ENCODE measurements around the gene CRKL.
A peak's percentile ranks its signal among the peaks of the same experiment; 100 is the strongest.

The CRKL gene

DNA sequence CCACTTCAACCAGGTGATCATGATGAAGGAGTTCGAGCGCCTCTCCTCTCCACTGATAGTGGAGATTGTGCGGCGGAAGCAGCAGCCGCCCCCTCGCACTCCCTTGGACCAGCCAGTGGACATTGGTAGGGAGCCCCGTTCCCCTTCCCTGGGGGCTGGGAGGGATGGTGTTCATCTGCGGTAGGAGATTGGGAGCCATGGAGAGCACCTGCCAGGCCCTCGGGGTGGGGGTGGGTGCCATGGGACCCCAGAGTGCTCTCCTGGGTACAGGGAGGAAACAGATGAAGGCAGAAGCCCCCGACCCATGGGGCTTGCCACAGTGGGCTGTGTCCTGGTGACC, 77.7 kb downstream of the CRKL start:
- DNase-seq: no peak

DNA sequence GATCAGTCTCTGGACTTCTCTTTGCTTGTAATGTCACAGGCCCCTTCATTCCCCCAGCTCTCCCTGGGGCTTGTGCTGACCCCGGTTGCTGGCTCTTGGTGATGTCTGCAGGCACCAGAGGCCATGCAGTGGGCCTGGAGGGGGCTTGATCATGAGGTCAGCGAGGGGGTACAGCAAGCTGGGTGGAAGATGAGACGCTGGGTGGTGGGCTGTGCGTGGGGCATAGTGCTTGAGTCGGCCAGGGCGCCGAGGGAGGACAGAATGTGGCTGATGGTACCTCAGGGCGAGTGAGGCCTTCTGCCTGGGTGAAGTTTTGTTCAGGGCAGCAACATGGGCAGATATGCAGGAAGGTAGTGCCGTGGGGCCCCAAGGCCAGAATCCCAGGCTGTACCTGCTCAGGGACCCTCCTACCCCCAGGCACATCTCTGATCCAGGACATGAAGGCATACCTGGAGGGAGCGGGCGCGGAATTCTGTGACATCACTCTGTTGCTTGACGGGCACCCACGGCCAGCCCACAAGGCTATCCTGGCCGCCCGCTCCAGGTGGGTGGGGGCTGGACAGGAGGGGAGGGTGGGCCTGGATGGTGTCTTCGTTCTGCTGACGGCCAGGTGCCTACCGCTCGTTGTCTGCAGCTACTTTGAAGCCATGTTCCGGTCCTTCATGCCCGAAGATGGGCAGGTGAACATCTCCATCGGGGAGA, 78.3 kb downstream of the CRKL start:
- DNase-seq: no peak

DNA sequence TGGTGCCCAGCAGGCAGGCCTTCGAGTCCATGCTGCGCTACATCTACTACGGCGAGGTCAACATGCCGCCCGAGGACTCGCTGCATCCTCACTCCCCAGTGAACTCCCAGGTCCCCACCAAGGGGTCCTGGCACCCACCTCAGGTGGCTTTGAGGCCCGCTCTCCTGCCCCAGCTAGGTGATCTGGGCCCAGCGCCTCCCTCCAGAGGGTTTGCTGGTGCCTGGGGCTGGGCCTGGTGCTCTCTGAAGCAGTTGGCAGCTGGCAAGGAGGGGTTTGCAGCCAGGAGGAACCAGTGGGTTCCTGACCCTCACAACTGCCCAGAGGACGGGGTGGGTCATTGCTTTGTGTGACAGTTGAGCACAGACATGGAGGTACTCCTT, 78.8 kb downstream of the CRKL start:
- DNase-seq: no peak

DNA sequence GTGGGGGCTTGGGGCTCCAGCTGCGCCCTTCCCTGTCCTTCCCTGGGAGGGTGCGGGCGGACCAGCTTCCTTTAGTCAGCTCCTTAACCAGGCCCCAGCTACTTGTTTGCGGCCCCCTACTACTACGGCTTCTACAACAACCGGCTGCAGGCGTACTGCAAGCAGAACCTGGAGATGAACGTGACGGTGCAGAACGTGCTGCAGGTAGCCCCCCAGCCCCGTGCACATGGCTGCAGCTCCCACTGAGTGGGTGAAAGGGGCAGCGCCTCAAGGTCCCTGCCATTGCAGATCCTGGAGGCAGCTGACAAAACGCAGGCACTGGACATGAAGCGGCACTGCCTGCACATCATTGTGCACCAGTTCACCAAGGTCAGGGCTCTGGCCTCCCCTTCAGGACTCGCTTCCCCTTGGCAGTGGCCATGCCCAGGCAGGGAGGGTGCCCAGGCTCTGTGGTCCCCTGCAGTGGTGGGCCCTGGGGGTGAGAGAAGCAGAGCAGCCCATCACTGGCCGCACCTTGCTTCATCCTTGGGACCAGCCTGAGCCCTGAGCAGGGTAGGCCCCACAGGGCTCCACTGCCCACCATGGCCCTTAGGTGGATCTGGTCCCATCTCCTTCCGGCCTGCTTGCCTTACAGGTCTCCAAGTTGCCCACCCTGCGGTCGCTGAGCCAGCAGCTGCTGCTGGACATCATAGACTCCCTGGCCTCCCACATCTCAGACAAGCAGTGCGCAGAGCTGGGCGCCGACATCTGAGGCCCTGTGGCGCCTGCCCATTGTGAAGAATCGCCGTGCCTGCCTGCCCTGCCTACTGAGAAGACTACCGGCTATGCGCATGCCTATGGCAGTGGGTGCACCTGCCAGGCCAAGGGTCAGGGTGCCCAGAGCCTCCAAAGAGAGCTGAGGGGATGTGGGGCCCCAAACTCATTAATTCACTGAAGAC, 79.7 kb downstream of the CRKL start:
- DNase-seq: no peak

DNA sequence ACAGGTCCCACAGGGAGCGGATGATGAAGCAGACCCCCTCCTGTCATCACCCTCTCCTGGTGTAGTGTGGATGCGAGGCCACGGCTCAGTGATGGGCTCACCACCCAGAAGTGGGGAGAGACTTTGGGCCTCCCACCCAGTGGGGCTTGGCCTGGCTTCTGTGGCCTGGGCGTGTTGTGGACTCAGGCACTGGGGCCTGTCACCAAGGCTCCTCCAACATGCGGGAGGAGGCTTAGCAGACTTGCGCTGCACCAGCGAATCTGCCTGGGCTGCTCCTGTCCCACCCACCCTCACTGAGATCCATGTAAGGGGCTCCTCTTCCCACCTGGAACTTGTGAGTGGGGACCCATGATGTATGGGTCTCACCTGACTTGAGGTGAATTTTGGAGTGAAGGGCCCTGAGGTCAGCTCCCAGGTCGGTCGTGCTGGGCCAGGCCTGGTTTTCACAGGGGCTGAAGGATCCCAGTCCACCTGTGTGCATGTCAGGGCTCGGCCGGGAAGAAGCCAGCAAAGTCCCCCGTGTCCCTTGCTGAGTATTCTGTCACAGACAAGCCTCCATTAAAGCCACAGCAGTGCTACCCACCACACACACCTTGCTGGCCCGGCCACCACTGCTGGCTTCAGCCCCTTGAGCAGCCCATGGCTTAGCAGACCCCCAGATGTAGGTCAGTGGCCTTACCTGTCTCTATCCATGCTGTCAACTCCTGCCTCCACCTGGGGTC, 80.5 kb downstream of the CRKL start:
- DNase-seq: no peak

DNA sequence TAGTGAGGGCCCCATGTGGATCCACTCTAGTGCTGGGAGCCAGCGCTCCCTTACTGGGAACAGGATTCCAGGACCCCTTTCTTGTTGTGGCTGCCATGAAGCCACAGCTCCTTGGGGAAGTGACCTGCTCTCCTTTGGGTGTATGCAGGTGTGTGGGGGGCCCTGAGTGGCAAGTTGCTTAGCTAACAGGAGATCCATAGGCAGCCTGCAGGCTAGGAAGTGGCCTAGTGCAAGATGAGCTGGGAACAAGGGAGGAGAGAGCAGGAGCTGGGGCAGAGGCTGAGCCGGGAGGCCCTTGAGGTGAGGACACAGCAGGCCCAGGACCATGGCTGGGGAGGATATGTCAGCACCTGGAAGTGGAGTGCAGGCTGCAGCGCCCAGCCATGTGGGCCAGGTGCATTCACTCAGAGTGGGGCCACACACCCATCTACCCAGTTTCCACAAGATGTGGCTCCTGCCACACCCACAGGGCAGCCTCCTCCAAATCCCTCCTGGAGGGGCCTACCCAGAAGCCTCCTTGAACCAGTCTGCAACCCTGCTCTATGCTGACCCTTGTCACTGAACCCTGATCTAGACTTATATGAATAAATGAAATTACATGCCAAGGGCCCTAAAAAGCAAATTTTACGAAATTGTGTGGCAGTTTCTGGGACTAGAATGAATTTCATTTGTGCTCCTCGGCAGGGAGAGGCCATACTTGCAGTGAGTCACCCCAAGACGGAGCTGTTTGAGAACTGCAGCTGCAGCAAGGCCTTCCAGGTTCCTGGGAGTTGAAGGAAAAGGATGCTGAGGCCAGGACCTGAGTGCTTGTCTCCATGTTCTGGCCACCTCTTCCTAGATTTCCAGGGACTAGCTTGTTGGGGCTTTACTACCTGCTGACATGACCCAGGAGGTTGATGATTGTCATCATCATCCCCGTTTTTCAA, 81.5 kb downstream of the CRKL start:
- DNase-seq: no peak

DNA sequence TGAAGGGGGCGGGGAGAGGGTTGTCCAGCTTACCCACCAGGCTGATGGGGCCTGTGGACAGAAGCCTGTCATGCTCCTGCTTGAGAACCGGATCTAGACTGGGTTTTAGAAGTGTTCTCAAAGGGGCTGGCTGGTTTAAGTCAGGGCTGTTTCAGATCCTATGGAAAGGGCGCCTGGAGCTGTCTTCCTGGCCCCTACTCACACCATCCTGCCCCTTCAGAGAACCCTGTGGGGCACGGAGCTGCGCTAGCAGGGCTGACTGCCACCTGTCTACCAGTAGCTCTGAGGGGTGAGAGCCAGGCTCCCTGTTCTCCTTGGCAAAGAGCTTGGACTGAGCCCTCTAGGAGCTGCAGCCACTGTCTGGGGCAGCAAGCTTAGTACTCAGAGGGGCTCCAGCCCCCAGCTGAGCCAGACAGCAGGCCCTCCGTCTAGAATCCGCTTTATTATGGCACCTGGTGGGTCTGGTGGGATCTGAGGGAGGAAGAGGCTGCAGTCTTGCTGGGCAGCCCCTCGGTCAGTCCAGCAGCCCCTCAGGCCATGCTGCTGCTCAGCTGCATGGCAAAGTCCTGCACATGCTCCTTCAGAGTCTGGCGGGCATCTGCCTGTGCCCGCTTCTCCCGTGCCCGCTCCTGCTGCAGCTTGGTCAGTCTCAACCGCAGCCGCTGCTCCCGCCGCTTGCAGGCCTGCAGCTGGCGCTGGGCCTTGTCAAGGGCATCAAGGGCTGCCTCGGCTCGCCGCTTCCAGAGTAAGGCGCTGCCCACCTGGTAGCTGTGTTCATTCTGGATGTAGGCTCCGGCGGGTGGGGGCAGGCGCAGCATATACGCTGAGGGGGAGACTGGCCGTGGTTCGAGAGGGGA, 82.4 kb downstream of the CRKL start:
- DNase-seq: no peak

DNA sequence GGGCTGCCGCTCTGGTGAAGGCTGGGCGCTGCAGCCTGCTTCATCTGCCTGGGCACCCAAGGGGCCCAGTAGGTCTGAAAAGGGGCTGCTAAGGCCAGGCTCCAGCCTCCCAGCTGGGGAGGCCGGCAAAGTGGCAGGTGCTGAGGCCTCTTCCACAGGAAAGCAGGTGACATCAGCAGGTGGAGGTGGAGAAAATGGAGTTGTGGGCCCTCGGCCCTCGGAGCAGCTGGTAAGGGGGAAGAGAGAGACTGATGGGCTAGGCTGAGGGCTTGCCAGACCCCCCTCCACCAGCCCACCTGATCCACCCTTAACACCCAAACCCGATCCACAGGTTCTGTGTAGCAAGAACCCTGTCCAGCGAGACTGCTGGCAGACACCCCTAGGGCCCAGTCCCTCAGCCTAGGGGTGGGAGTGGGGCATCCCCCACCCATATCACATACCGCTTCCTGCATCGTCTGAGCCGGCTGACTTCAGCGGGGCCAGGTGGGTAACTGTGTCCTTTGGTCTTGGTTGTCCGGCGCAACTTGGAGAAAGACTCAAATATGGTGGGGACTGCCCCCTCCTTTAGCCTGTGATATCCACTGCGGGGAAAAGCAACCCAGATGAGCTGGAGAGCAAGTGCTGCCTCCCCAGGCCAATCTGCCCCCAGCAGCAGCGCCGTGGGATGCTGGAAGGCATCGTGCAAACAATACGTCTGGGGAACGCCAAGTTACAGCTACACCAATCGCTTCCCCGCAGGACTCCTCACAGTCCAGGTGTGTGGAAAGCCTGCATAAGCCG, 83.2 kb downstream of the CRKL start:
- no peak for DNase-seq

DNA sequence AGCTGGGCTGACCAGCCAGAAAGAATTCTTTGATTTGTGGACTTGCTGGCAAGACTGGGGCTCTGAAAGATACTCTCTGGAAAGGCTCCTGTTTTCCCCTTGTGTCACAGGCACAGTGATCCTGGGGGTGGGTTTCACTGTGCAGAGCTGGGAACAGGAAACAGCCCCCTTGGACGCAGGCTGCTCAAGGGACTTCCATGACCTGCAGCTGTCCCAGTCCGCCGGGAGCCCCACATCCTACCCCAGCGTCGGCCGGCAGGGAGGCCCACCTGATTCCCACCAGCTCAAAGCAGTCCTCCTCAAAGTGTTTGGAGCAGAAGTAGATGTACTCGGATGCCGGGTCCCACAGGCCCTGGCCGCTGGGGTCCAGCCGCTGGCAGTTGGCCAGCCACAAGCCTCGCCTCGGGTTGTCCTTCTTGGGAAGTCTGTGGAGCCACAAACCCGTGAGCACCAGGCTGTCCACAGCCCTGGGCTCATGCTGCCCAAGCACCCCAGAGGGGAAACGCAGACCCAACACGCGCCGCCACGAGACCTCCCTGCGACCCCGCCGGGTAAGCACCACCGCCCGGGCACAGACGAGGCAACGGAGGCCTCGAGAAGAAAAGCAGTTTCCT, 83.9 kb downstream of the CRKL start:
- peak in 5 of 58 donors; percentile 45 to 70 (median 59) for DNase-seq

DNA sequence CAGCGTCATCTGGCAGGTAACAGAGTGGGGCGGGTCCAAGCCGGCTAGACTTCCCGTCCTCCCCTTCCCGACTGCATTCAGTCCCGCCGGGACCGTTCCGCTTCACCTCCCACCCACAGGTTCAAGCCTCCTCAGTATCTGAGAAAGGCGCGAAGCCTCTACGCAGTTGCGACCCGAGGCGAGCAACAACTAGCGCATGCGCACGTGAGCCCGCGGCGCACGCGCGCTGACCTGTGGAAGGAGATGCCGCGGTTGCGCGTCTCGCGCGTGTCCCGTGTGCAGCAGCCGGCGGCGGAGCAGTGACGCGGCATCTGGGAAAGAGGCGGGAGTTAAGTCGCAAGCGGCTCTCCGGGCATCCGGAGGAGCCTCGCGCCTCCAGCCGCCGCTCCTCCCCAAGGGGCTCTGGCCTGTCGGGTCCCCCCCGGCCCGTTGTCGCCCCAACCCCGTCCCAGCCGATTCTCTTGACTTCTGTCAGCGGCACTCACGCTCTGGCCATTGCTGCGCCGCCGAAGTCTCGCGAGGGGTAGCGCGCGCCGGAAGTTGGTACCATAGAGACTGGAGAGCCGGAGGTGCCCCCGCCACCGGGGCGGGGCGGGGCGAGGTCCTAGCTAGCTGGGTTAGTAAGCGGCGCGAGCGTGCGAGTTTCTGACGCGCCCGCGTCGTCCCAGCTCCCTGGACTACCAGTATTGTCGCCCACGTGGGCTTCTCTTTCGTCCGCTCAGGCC, 84.6 kb downstream of the CRKL start, which contains the start of gene THAP7:
Gene THAP7 (minus strand): TSS at position 518 of the 725 bp plus-strand sequence. CDS start 207 bp downstream, at position 311.
- peak; percentile 86 to 99 (median 95) for DNase-seq
